COLO829 (cell line): ENCODE results near the gene OGFR.

Experiments used
- DNase-seq: peaks from one replicate; pipeline ENCODE4 v3.0.0; 2012; ENCODE audit warnings: low spot score

The OGFR gene

GRCh38 chr20:62804627-62805154 is at the start of gene OGFR:
Gene OGFR, plus strand, starts transcription at chr20:62804835. Its CDS starts 25 bp downstream, at chr20:62804860.
- no peak for DNase-seq

- no peak for DNase-seq
Measured at GRCh38 chr20:62754991-62755356, 49.7 kb upstream of the OGFR start.

- DNase-seq, result peak; percentile 76
Measured at GRCh38 chr20:62755817-62756724, 48.6 kb upstream of the OGFR start.

GRCh38 chr20:62758226-62758912 is 46.3 kb upstream of the OGFR start:
- DNase-seq, result no peak

GRCh38 chr20:62759981-62760431 is 44.6 kb upstream of the OGFR start:
- DNase-seq, result no peak

GRCh38 chr20:62760471-62760855 is 44.2 kb upstream of the OGFR start:
- no peak for DNase-seq

GRCh38 chr20:62760856-62761758 is 43.5 kb upstream of the OGFR start:
- no peak for DNase-seq

GRCh38 chr20:62761759-62762131 is 42.9 kb upstream of the OGFR start:
- DNase-seq, result no peak

- no peak for DNase-seq
Measured at GRCh38 chr20:62762376-62762775, 42.3 kb upstream of the OGFR start.

- DNase-seq, result no peak
Measured at GRCh38 chr20:62762801-62763368, 41.8 kb upstream of the OGFR start.

- DNase-seq, result no peak
Measured at GRCh38 chr20:62763404-62763803, 41.2 kb upstream of the OGFR start.

- DNase-seq, result no peak
Measured at GRCh38 chr20:62764156-62764935, 40.3 kb upstream of the OGFR start.

- DNase-seq, result no peak
Measured at GRCh38 chr20:62765021-62765420, 39.6 kb upstream of the OGFR start.

GRCh38 chr20:62765432-62766070 is 39.1 kb upstream of the OGFR start:
- no peak for DNase-seq

- no peak for DNase-seq
Measured at GRCh38 chr20:62766071-62766450, 38.6 kb upstream of the OGFR start.

- DNase-seq, result no peak
Measured at GRCh38 chr20:62766716-62767115, 37.9 kb upstream of the OGFR start.

- DNase-seq, result no peak
Measured at GRCh38 chr20:62768234-62768546, 36.4 kb upstream of the OGFR start.

GRCh38 chr20:62768551-62769287 is 35.9 kb upstream of the OGFR start:
- no peak for DNase-seq

- DNase-seq, result no peak
Measured at GRCh38 chr20:62769346-62770071, 35.1 kb upstream of the OGFR start.
